HL-60 (cell line): ENCODE results near the gene ASS1.

Experiments
- DNase-seq, 2 experiments: peaks; one replicate each; pipeline ENCODE4 v3.0.0-alpha.2; 2010 to 2020; ENCODE audit warnings: low read depth in 1 of 2, low spot score in 1 of 2
- H3K27ac ChIP-seq: fragments of 250-450 bp; sonication (Bioruptor Pico); replicated peaks from 2 replicates; pipeline ENCODE4 v1.5.1; 2020; ENCODE audit warnings: mild to moderate bottlenecking, moderate library complexity
- H3K27me3 ChIP-seq: fragments of 250-450 bp; sonication (Bioruptor Pico); 2 replicates; pipeline ENCODE4 v1.5.1; 2021; ENCODE audit warnings: mild to moderate bottlenecking, moderate library complexity; ENCODE audit not compliant: insufficient read depth, poor library complexity, severe bottlenecking
- H3K4me3 ChIP-seq: replicated peaks from 2 replicates; pipeline ENCODE4 v1.5.1; 2011; ENCODE audit warnings: mild to moderate bottlenecking, control low read depth, low read length; ENCODE audit not compliant: insufficient read depth
- CTCF ChIP-seq: IDR thresholded peaks from one replicate; pipeline ENCODE4 v1.5.1; 2011; ENCODE audit warnings: low read length, control low read depth, inconsistent platforms; ENCODE audit not compliant: insufficient read depth
- GABPA ChIP-seq: IDR thresholded peaks from 2 replicates; pipeline ENCODE4 v1.6.1; 2012; ENCODE audit warnings: low read depth
- POLR2AphosphoS5 ChIP-seq: IDR thresholded peaks from 2 replicates; pipeline ENCODE4 v1.6.1; 2012; ENCODE audit warnings: low read depth
- REST ChIP-seq: IDR thresholded peaks from 2 replicates; pipeline ENCODE4 v1.6.1; 2012; ENCODE audit warnings: low read depth; ENCODE audit not compliant: insufficient replicate concordance
- SPI1 ChIP-seq: IDR thresholded peaks from 2 replicates; pipeline ENCODE4 v1.6.1; 2012; ENCODE audit warnings: low read depth, mild to moderate bottlenecking, borderline replicate concordance

ASS1 gene

GRCh38 chr9:130518943-130519799 is 74.4 kb downstream of the ASS1 start:
- no peak for TF ChIP-seq GABPA
- TF ChIP-seq REST, result no peak
- TF ChIP-seq POLR2AphosphoS5, result no peak
- TF ChIP-seq CTCF, result no peak
- no peak for TF ChIP-seq SPI1
- no peak for DNase-seq
- H3K27me3 ChIP-seq, result no peaks in the 10 kb centered on the region

GRCh38 chr9:130519927-130520326 is 75.2 kb downstream of the ASS1 start:
- H3K27me3 ChIP-seq, result no peaks in the 10 kb centered on the region
- H3K4me3 ChIP-seq, result no peak overlapping the region
- no peak for DNase-seq
- TF ChIP-seq REST (no peak), GABPA (no peak), SPI1 (no peak), CTCF (no peak), POLR2AphosphoS5 (no peak)
- H3K27ac ChIP-seq, result no peak overlapping the region

More at GRCh38 chr9:130518943-130519799, 74.4 kb downstream of the ASS1 start:
- no peak overlapping the region for H3K27ac ChIP-seq
- H3K4me3 ChIP-seq, result no peak overlapping the region

- H3K27ac ChIP-seq, result no peak overlapping the region
- DNase-seq, result no peak
- no peaks in the 10 kb centered on the region for H3K27me3 ChIP-seq
- H3K4me3 ChIP-seq, result no peak overlapping the region
- TF ChIP-seq GABPA, result no peak
- no peak for TF ChIP-seq REST
- TF ChIP-seq POLR2AphosphoS5, result no peak
- no peak for TF ChIP-seq CTCF
- TF ChIP-seq SPI1, result no peak
These were observed 77.0 kb downstream of the ASS1 start for GRCh38 chr9:130521715-130522114.
